ENCODE data around the gene SLC9A8.

The SLC9A8 gene

DNA sequence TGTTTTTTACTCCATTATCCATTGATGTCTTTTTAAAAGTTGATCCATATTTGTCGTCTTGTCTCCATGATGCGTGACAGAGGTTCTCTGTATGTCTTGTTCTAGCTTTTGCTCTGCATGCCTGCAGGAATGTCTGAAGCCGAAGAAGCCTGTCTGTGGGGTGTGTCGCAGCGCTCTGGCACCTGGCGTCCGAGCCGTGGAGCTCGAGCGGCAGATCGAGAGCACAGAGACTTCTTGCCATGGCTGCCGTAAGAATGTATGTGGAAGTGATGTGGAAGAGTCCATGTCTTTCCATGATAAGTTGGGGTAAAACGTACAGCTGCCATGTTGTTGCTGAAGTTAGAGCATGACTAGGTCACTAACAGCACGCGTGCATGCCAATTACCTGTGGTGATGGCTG is 128.8 kb downstream of the SLC9A8 start:
- DNase-seq = no peak
- no peaks in the 10 kb centered on the region for H3K27me3 Mint-ChIP-seq
- H3K4me3 Mint-ChIP-seq = no peak overlapping the region
- peak overlapping the region; percentile 57 for H3K27ac Mint-ChIP-seq
- no peak for ATAC-seq (replicated peaks)
- H3K9me3 Mint-ChIP-seq = no peaks in the 10 kb centered on the region
- peaks cover 31 to 53% of the 10 kb centered on the region in 2 donors for H3K4me1 Mint-ChIP-seq
- H3K36me3 Mint-ChIP-seq = peaks cover 22 to 44% of the 10 kb centered on the region in 2 donors

Measured in stimulated activated naive B cell treated with anti-CD40 and anti-IgM and Interleukin-4, amounts not matched to agents 10 μg/mL and 1 μg/mL and 100 μg/mL, for 72 hours (primary cell).